ENCODE measurements around the gene BORCS8. TPM values are rescaled to one million over a fixed set of nuclear protein-coding genes. Genes with fewer than 3 reads are reported as not detected.

Gene BORCS8
- total and polyA plus RNA-seq, 2 donors (not counting 3 experiments of a cell fraction or from before 2014, with no cell fraction given): 37.4 to 45.8 TPM

- ChIA-PET POLR2A (no interaction called here), CTCF (interaction anchor here (0.6 kb wide), 1 partner anchor 11 kb away, joined by 3 read pairs; no protein-coding TSS in a partner anchor)
- H3K9me3 ChIP-seq (replicated peaks; ENCODE audit: control insufficient read depth, insufficient read depth, low read length): no peaks in the 10 kb centered on the region
- DNase-seq (ENCODE audit: low read depth, low spot score) (no peak), FAIRE-seq (no peak)
- no peaks in the 10 kb centered on the region for H3K79me2 ChIP-seq (ENCODE audit: control insufficient read depth, insufficient read depth, low read length)
- no peak overlapping the region for H2AFZ ChIP-seq (ENCODE audit: low read depth, low read length)
- H3K27me3 ChIP-seq (ENCODE audit: control insufficient read depth in 2 of 2, insufficient read depth in 2 of 2, low read length in 2 of 2): peaks cover 10 to 11% of the 10 kb centered on the region in 2 experiments
- no peaks in the 10 kb centered on the region for H3K9me1 ChIP-seq (replicated peaks; ENCODE audit: control insufficient read depth, extremely low read depth, insufficient read depth, low read length)
- no peak overlapping the region for H3K4me2 ChIP-seq (ENCODE audit: insufficient read depth, low read length)
- H3K4me1 ChIP-seq (ENCODE audit: control insufficient read depth, extremely low read depth, insufficient read depth, low read length): no peaks in the 10 kb centered on the region
- H3K4me3 ChIP-seq (replicated peaks in 1 of 3; ENCODE audit: insufficient read depth in 1 of 3, low read depth in 1 of 3, low read length in 3 of 3): no peak overlapping the region
- no peak overlapping the region for H3K9ac ChIP-seq (replicated peaks; ENCODE audit: extremely low read depth, insufficient read depth, low read length)
- H3K36me3 ChIP-seq (ENCODE audit: control insufficient read depth in 2 of 2, extremely low read depth in 1 of 2, insufficient read depth in 2 of 2, low read length in 2 of 2): no peaks in the 10 kb centered on the region
- dilution Hi-C loops (cut with MboI; ENCODE audit: extremely low pct_ligation_motif_present, low sequenced_read_pairs): no loop called here
- intact Hi-C loops (cut with micrococcal nuclease): no loop called here
- TF ChIP-seq FOS (IDR thresholded peaks at IDR 0.05; ENCODE audit: borderline replicate concordance, insufficient read depth, low read length): no peak
- TF ChIP-seq POLR2A (IDR thresholded peaks at IDR 0.05; ENCODE audit: low read depth, low read length): no peak
- TF ChIP-seq EZH2 (IDR thresholded peaks at IDR 0.05; ENCODE audit: borderline replicate concordance, low read depth, low read length, severe bottlenecking): no peak
- TF ChIP-seq MYC (IDR thresholded peaks at IDR 0.05; ENCODE audit: low read depth, low read length): no peak
- no peak for TF ChIP-seq JUN (IDR thresholded peaks at IDR 0.05; ENCODE audit: borderline replicate concordance, insufficient read depth, insufficient read length, low read depth)
- TF ChIP-seq MAX (IDR thresholded peaks at IDR 0.05; ENCODE audit: insufficient read depth, insufficient read length): no peak
- no peaks in the 10 kb centered on the region for H4K20me1 ChIP-seq (replicated peaks; ENCODE audit: control insufficient read depth, extremely low read depth, insufficient read depth, low read length)
- BruUV-seq (replicated peaks): no TSS peak
- H3K27ac ChIP-seq (ENCODE audit: insufficient read depth, low read depth, low read length): no peak overlapping the region
Observed at GRCh38 chr19:19212916-19213315, 21.0 kb upstream of the BORCS8 start.

- H3K27me3 ChIP-seq (ENCODE audit: control insufficient read depth in 2 of 2, insufficient read depth in 2 of 2, low read length in 2 of 2): peaks cover 10 to 11% of the 10 kb centered on the region in 2 experiments
- H3K27ac ChIP-seq (ENCODE audit: insufficient read depth, low read depth, low read length): no peak within 1 kb of the TSS
- no peaks in the 10 kb centered on the region for H3K36me3 ChIP-seq (ENCODE audit: control insufficient read depth in 2 of 2, extremely low read depth in 1 of 2, insufficient read depth in 2 of 2, low read length in 2 of 2)
- FAIRE-seq (no peak), DNase-seq (ENCODE audit: low read depth, low spot score) (no peak)
- H3K9me3 ChIP-seq (replicated peaks; ENCODE audit: control insufficient read depth, insufficient read depth, low read length): no peaks in the 10 kb centered on the region
- H3K4me2 ChIP-seq (ENCODE audit: insufficient read depth, low read length): no peak within 1 kb of the TSS
- no peak within 1 kb of the TSS for H3K4me3 ChIP-seq (replicated peaks in 1 of 3; ENCODE audit: insufficient read depth in 1 of 3, low read depth in 1 of 3, low read length in 3 of 3)
- dilution Hi-C loops (cut with MboI; ENCODE audit: extremely low pct_ligation_motif_present, low sequenced_read_pairs): no loop called here
- no peak for TF ChIP-seq EZH2 (IDR thresholded peaks at IDR 0.05; ENCODE audit: borderline replicate concordance, low read depth, low read length, severe bottlenecking)
- no peak for TF ChIP-seq MYC (IDR thresholded peaks at IDR 0.05; ENCODE audit: low read depth, low read length)
- TF ChIP-seq FOS (IDR thresholded peaks at IDR 0.05; ENCODE audit: borderline replicate concordance, insufficient read depth, low read length): no peak
- no peak for TF ChIP-seq MAX (IDR thresholded peaks at IDR 0.05; ENCODE audit: insufficient read depth, insufficient read length)
- no peak for TF ChIP-seq JUN (IDR thresholded peaks at IDR 0.05; ENCODE audit: borderline replicate concordance, insufficient read depth, insufficient read length, low read depth)
- no peak for TF ChIP-seq POLR2A (IDR thresholded peaks at IDR 0.05; ENCODE audit: low read depth, low read length)
- no peak for TF ChIP-seq GATA2 (IDR thresholded peaks at IDR 0.05; ENCODE audit: insufficient read depth, insufficient read length, low read depth, low read length)
- TF ChIP-seq, protein P1, sequence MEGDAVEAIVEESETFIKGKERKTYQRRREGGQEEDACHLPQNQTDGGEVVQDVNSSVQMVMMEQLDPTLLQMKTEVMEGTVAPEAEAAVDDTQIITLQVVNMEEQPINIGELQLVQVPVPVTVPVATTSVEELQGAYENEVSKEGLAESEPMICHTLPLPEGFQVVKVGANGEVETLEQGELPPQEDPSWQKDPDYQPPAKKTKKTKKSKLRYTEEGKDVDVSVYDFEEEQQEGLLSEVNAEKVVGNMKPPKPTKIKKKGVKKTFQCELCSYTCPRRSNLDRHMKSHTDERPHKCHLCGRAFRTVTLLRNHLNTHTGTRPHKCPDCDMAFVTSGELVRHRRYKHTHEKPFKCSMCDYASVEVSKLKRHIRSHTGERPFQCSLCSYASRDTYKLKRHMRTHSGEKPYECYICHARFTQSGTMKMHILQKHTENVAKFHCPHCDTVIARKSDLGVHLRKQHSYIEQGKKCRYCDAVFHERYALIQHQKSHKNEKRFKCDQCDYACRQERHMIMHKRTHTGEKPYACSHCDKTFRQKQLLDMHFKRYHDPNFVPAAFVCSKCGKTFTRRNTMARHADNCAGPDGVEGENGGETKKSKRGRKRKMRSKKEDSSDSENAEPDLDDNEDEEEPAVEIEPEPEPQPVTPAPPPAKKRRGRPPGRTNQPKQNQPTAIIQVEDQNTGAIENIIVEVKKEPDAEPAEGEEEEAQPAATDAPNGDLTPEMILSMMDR (IDR thresholded peaks at IDR 0.05; ENCODE audit: extremely low read depth in 1 of 2, insufficient read depth in 1 of 2, low read depth in 1 of 2, low read length in 2 of 2): no peak
- no peak for TF ChIP-seq POLR2AphosphoS5 (IDR thresholded peaks at IDR 0.05; ENCODE audit: insufficient read depth, low read depth, low read length)
- POLR2A ChIA-PET: no interaction called here
- H3K9ac ChIP-seq (replicated peaks; ENCODE audit: extremely low read depth, insufficient read depth, low read length): no peak within 1 kb of the TSS
- no peaks in the 10 kb centered on the region for H3K4me1 ChIP-seq (ENCODE audit: control insufficient read depth, extremely low read depth, insufficient read depth, low read length)
- no peaks in the 10 kb centered on the region for H3K9me1 ChIP-seq (replicated peaks; ENCODE audit: control insufficient read depth, extremely low read depth, insufficient read depth, low read length)
- H2AFZ ChIP-seq (ENCODE audit: low read depth, low read length): no peak within 1 kb of the TSS
- no peaks in the 10 kb centered on the region for H3K79me2 ChIP-seq (ENCODE audit: control insufficient read depth, insufficient read depth, low read length)
- intact Hi-C loops (cut with micrococcal nuclease): no loop called here
- no peaks in the 10 kb centered on the region for H4K20me1 ChIP-seq (replicated peaks; ENCODE audit: control insufficient read depth, extremely low read depth, insufficient read depth, low read length)
- BruUV-seq (replicated peaks): no TSS peak
- CTCF ChIA-PET: no interaction called here
Observed at GRCh38 chr19:19211499-19212420, 19.8 kb upstream of the BORCS8 start, which contains the start of gene NCAN. NCAN (plus strand) TSS chr19:19211958; CDS start chr19:19216954, 4,996 bp downstream.
